Stimulated activated naive CD8-positive, alpha-beta T cell treated with anti-CD3 and anti-CD28 coated beads, Interleukin-15, Interleukin-2, amounts not matched to agents 100 ng/mL and 50 ng/mL, for 24 hours (primary cell): Measurements from ENCODE around the gene RBAK.
A peak's percentile ranks its signal among the peaks of the same experiment; 100 is the strongest.
"Not testable (repeated sequence)": the region's sequence is repeated elsewhere in the genome, so short reads cannot be mapped to it uniquely, and the experiment has no call there.

Experiments
- H3K27ac Mint-ChIP-seq: one replicate; pipeline ENCODE4 v1.8.0; 2021; ENCODE audit warnings: mild to moderate bottlenecking, mixed read lengths
- H3K27me3 Mint-ChIP-seq: one replicate; pipeline ENCODE4 v1.8.0; 2021; ENCODE audit warnings: mixed read lengths
- H3K36me3 Mint-ChIP-seq: one replicate; pipeline ENCODE4 v1.8.0; 2021; ENCODE audit warnings: low read depth, mixed read lengths
- H3K4me1 Mint-ChIP-seq: one replicate; pipeline ENCODE4 v1.8.0; 2021; ENCODE audit warnings: low read depth, mixed read lengths
- H3K4me3 Mint-ChIP-seq: one replicate; pipeline ENCODE4 v1.8.0; 2021; ENCODE audit warnings: mild to moderate bottlenecking, mixed read lengths
- H3K9me3 Mint-ChIP-seq: one replicate; pipeline ENCODE4 v1.8.0; 2021; ENCODE audit warnings: mixed read lengths

Gene RBAK

GRCh38 chr7:5033186-5033585, 12.5 kb upstream of the RBAK start:
- not testable (repeated sequence) for H3K27ac Mint-ChIP-seq, H3K36me3 Mint-ChIP-seq, H3K4me1 Mint-ChIP-seq, H3K27me3 Mint-ChIP-seq, H3K4me3 Mint-ChIP-seq, H3K9me3 Mint-ChIP-seq

DNA sequence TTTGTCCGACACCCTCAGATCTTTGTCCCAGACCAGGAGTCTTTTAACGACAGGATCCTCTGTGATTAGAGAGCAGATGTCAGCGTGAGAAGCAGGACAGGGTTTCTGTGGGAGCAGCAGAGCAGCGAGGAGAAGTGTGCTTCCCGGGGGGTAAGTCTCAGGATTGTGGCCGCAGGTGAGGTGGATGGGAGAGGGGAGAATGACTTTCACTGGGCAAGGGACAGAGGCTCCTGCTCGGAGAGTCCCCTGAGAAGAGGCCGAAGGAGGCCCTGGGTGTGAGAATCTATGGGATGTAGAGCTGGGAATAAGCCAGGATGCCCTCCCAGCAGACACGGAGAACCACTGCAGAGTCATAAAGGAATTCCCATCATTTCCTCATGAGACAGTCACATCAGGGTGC, 10.4 kb upstream of the RBAK start:
- Mint-ChIP-seq H3K4me1 (no peaks in the 10 kb centered on the region), H3K9me3 (no peaks in the 10 kb centered on the region), H3K36me3 (peaks cover 5% of the 10 kb centered on the region), H3K27ac (no peak overlapping the region), H3K27me3 (no peaks in the 10 kb centered on the region), H3K4me3 (no peak overlapping the region)

- H3K27ac Mint-ChIP-seq: no peak overlapping the region
- H3K4me1 Mint-ChIP-seq: peaks cover 4% of the 10 kb centered on the region
- H3K27me3 Mint-ChIP-seq: no peaks in the 10 kb centered on the region
- no peaks in the 10 kb centered on the region for H3K9me3 Mint-ChIP-seq
- no peak overlapping the region for H3K4me3 Mint-ChIP-seq
- H3K36me3 Mint-ChIP-seq: peaks cover 5% of the 10 kb centered on the region
Measured at GRCh38 chr7:5036446-5036845, 9.2 kb upstream of the RBAK start.

- Mint-ChIP-seq H3K27ac (no peak overlapping the region), H3K9me3 (no peaks in the 10 kb centered on the region), H3K36me3 (peaks cover 5% of the 10 kb centered on the region), H3K4me1 (peaks cover 15% of the 10 kb centered on the region), H3K27me3 (no peaks in the 10 kb centered on the region), H3K4me3 (no peak overlapping the region)
Measured at GRCh38 chr7:5041047-5041446, 4.6 kb upstream of the RBAK start.

DNA sequence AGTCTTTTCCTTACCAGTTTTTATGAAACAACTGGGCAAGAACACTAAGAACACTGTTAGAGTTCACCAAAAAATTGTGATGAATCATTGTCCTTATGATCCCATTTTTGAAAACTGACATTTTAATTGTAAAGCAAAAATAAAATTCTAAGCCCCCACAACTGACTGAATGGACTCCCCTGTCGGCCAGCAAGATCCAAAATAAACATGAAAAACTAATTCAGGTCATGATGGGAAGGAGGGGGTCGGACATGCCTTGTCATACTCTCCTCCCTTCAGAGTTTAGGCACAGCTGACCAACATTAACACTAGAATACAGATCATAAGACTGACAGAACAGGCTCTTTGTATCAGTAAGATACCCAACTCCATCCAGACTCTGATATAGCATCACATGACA, 2.0 kb upstream of the RBAK start:
- Mint-ChIP-seq H3K27ac (no peak overlapping the region), H3K27me3 (no peaks in the 10 kb centered on the region), H3K4me3 (no peak overlapping the region), H3K4me1 (peaks cover 30% of the 10 kb centered on the region), H3K9me3 (no peaks in the 10 kb centered on the region), H3K36me3 (peaks cover 13% of the 10 kb centered on the region)

GRCh38 chr7:5046397-5046732, 705 bp downstream of the RBAK start:
- H3K27me3 Mint-ChIP-seq: not testable (repeated sequence)
- peaks cover 38% of the 10 kb centered on the region for H3K36me3 Mint-ChIP-seq
- H3K4me3 Mint-ChIP-seq: peak overlapping the region; percentile 94

DNA sequence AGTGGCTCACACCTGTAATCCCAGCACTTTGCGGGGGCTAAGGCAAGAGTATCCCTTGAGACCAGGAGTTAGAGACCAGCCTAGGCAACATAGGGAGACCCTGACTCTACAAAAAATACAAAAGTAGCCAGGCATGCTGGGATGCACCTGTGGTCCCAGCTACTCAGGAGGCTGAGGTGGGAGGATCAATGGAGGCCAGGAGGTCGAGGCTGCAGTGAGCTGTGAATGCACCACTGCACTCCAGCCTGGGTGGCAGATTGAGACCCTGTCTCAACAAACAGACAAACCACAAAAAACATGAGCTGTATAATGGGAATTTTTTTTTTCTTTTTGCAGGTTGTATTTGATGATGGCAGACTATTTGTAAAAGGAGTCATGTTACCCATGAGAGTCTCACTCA, 1.5 kb downstream of the RBAK start:
- H3K27ac Mint-ChIP-seq, H3K27me3 Mint-ChIP-seq: not testable (repeated sequence)
- Mint-ChIP-seq H3K9me3 (peaks cover 16% of the 10 kb centered on the region), H3K4me3 (peak overlapping the region; percentile 94), H3K36me3 (peaks cover 45% of the 10 kb centered on the region), H3K4me1 (peaks cover 35% of the 10 kb centered on the region)

More at GRCh38 chr7:5046397-5046732, 705 bp downstream of the RBAK start:
- peak overlapping the region; percentile 73 for H3K27ac Mint-ChIP-seq
- H3K4me1 Mint-ChIP-seq: peaks cover 35% of the 10 kb centered on the region
- H3K9me3 Mint-ChIP-seq: not testable (repeated sequence)

- H3K27ac Mint-ChIP-seq: no peak overlapping the region
- no peak overlapping the region for H3K4me3 Mint-ChIP-seq
- H3K4me1 Mint-ChIP-seq: peaks cover 29% of the 10 kb centered on the region
- H3K36me3 Mint-ChIP-seq: peaks cover 81% of the 10 kb centered on the region
- H3K9me3 Mint-ChIP-seq: peaks cover 30% of the 10 kb centered on the region
- no peaks in the 10 kb centered on the region for H3K27me3 Mint-ChIP-seq
Measured at GRCh38 chr7:5050676-5051075, 5.0 kb downstream of the RBAK start.

GRCh38 chr7:5051731-5052130, 6.1 kb downstream of the RBAK start:
- Mint-ChIP-seq H3K36me3 (peaks cover 86% of the 10 kb centered on the region), H3K9me3 (peaks cover 38% of the 10 kb centered on the region), H3K4me1 (peaks cover 24% of the 10 kb centered on the region)
- not testable (repeated sequence) for H3K27me3 Mint-ChIP-seq, H3K27ac Mint-ChIP-seq, H3K4me3 Mint-ChIP-seq

DNA sequence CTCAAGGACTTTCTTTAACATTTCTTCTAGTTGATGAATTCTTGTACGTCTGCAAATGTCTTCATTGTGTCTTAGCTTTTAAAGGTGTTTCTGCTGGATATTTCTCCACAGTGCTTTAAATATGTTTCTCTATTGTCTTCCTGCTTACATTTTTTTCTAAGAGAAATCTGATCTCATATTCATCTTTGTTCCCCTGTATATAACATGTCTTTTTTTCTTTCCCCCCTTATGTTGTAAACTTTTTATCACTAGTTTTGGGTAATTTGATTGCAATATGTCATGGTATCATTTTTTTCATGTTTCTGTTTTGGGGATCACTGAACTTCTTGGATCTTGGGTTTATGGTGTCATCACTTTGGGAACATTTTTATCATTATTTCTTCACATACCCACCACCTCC, 7.5 kb downstream of the RBAK start:
- Mint-ChIP-seq H3K4me3 (no peak overlapping the region), H3K4me1 (peaks cover 18% of the 10 kb centered on the region), H3K9me3 (peaks cover 44% of the 10 kb centered on the region)

DNA sequence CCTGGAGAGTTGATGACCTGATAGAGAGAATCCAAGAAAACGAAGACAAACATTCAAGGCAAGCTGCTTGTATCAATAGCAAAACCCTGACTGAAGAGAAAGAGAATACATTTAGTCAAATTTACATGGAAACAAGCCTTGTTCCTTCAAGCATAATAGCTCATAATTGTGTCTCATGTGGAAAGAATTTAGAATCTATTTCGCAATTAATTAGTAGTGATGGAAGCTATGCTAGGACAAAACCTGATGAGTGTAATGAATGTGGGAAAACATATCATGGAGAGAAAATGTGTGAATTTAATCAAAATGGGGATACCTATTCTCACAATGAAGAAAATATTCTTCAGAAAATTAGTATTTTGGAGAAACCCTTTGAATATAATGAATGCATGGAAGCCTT, 18.0 kb downstream of the RBAK start:
- no peaks in the 10 kb centered on the region for H3K4me1 Mint-ChIP-seq

More for the DNA sequence above, 7.5 kb downstream of the RBAK start:
- H3K27ac Mint-ChIP-seq: no peak overlapping the region
- H3K36me3 Mint-ChIP-seq: peaks cover 96% of the 10 kb centered on the region
- no peaks in the 10 kb centered on the region for H3K27me3 Mint-ChIP-seq

DNA sequence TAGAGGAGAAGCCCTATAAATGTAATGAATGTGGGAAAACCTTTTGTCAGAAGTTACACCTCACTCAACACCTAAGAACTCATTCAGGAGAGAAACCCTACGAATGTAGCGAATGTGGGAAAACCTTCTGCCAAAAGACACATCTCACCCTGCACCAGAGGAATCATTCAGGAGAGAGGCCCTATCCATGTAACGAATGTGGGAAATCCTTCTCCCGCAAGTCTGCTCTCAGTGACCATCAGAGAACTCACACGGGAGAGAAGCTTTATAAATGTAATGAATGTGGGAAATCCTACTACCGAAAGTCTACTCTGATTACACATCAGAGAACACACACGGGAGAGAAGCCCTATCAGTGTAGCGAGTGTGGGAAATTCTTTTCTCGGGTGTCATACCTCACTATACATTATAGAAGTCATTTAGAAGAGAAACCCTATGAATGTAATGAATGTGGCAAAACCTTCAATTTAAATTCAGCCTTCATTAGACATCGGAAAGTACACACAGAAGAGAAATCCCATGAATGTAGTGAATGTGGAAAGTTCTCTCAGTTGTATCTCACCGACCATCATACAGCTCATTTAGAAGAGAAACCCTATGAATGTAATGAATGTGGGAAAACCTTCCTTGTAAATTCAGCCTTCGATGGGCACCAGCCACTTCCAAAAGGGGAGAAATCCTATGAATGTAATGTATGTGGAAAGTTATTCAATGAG, 18.9 kb downstream of the RBAK start:
- Mint-ChIP-seq H3K27me3 (no peaks in the 10 kb centered on the region), H3K36me3 (peaks cover 99% of the 10 kb centered on the region), H3K27ac (no peak overlapping the region), H3K4me1 (no peaks in the 10 kb centered on the region), H3K4me3 (no peak overlapping the region), H3K9me3 (peaks cover 66% of the 10 kb centered on the region)

More for the DNA sequence above, 18.0 kb downstream of the RBAK start:
- peaks cover 100% of the 10 kb centered on the region for H3K36me3 Mint-ChIP-seq
- no peak overlapping the region for H3K27ac Mint-ChIP-seq
- H3K27me3 Mint-ChIP-seq: no peaks in the 10 kb centered on the region
- H3K9me3 Mint-ChIP-seq: peaks cover 71% of the 10 kb centered on the region
- H3K4me3 Mint-ChIP-seq: no peak overlapping the region

GRCh38 chr7:5065107-5065407, 19.4 kb downstream of the RBAK start:
- peaks cover 95% of the 10 kb centered on the region for H3K36me3 Mint-ChIP-seq

DNA sequence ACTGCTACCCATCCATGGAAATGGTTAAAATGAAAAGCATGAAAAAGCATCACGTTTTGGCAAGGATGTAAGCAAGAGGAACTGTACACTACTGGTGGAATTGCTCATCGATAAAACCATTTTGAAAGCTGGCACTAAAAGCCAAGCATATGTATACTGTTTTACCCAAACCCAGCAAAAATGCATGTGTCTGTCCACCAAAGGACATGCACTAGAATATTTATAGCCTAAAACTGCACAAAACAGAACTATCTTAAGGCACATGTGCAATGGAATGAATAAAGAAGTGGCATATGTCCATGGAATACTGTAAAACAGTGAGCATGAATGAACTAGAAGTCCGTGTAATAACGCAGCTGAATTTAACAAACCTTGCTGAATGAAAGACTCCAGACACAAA, 22.9 kb downstream of the RBAK start:
- no peak overlapping the region for H3K4me3 Mint-ChIP-seq
- peaks cover 13% of the 10 kb centered on the region for H3K27me3 Mint-ChIP-seq
- peaks cover 69% of the 10 kb centered on the region for H3K36me3 Mint-ChIP-seq
- no peak overlapping the region for H3K27ac Mint-ChIP-seq
- peaks cover 6% of the 10 kb centered on the region for H3K4me1 Mint-ChIP-seq
- H3K9me3 Mint-ChIP-seq: peaks cover 47% of the 10 kb centered on the region

More at GRCh38 chr7:5065107-5065407, 19.4 kb downstream of the RBAK start:
- Mint-ChIP-seq H3K9me3 (peaks cover 63% of the 10 kb centered on the region), H3K27ac (no peak overlapping the region), H3K4me3 (no peak overlapping the region), H3K27me3 (no peaks in the 10 kb centered on the region), H3K4me1 (no peaks in the 10 kb centered on the region)

DNA sequence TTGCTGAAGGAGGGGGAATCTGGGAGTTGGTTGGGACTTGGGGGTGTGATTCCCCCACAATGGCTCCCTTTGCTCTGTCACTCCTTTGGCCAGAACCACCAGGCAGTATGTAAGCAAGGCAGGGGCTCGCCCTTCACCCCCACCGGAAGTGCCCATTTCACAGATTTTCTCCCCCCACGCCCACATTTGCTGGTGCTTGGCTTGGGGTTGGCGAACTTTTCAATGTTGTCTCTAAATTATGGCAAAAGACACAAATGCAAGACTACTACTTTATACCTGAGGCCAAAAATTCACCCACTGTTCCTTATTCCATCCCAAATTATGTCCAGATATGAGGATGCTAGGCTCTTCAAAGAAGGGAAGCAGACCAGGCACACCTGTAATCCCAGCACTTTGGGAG, 24.5 kb downstream of the RBAK start:
- H3K4me1 Mint-ChIP-seq: peaks cover 6% of the 10 kb centered on the region
- H3K27me3 Mint-ChIP-seq: peaks cover 15% of the 10 kb centered on the region
- H3K36me3 Mint-ChIP-seq: peaks cover 52% of the 10 kb centered on the region
- no peak overlapping the region for H3K4me3 Mint-ChIP-seq
- no peak overlapping the region for H3K27ac Mint-ChIP-seq
- H3K9me3 Mint-ChIP-seq: peaks cover 34% of the 10 kb centered on the region

GRCh38 chr7:5075187-5075586, 29.5 kb downstream of the RBAK start:
- peaks cover 19% of the 10 kb centered on the region for H3K27me3 Mint-ChIP-seq
- not testable (repeated sequence) for H3K27ac Mint-ChIP-seq, H3K9me3 Mint-ChIP-seq, H3K4me1 Mint-ChIP-seq, H3K36me3 Mint-ChIP-seq, H3K4me3 Mint-ChIP-seq
